Stimulated activated CD8-positive, alpha-beta memory T cell treated with anti-CD3 and anti-CD28 coated beads, Interleukin-2, amount 100 ng/mL, for 1 hour (primary cell): ENCODE data around the gene SMIM24.
"Not testable (repeated sequence)": the region's sequence is repeated elsewhere in the genome, so short reads cannot be mapped to it uniquely, and the experiment has no call there.

Experiments used
- DNase-seq, 2 donors: peaks; one replicate each; pipeline ENCODE4 v3.0.0-alpha.2; 2020; ENCODE audit warnings: low read depth in 2 of 2

The SMIM24 gene

GRCh38 chr19:3480383-3481091 lies at the start of gene SMIM24:
SMIM24 (minus strand) TSS chr19:3480525; CDS start chr19:3480463, 62 bp downstream.
- DNase-seq = no peak

- not testable (repeated sequence) for DNase-seq
Observed at GRCh38 chr19:3529299-3529698, 49.0 kb upstream of the SMIM24 start.

- DNase-seq = no peak
Observed at GRCh38 chr19:3528539-3529211, 48.4 kb upstream of the SMIM24 start.

- no peak for DNase-seq
Observed at GRCh38 chr19:3528080-3528479, 47.8 kb upstream of the SMIM24 start.

- no peak for DNase-seq
Observed at GRCh38 chr19:3527238-3527910, 47.0 kb upstream of the SMIM24 start.

GRCh38 chr19:3526507-3527237 lies 46.3 kb upstream of the SMIM24 start:
- no peak for DNase-seq

GRCh38 chr19:3524904-3525451 lies 44.7 kb upstream of the SMIM24 start:
- DNase-seq = no peak

- no peak for DNase-seq
Observed at GRCh38 chr19:3524078-3524842, 43.9 kb upstream of the SMIM24 start.

GRCh38 chr19:3523361-3524077 lies 43.2 kb upstream of the SMIM24 start:
- DNase-seq = no peak

- DNase-seq = no peak
Observed at GRCh38 chr19:3522421-3523360, 42.4 kb upstream of the SMIM24 start.

- DNase-seq = no peak
Observed at GRCh38 chr19:3521104-3521445, 40.8 kb upstream of the SMIM24 start.

GRCh38 chr19:3520166-3521103 lies 40.1 kb upstream of the SMIM24 start:
- no peak for DNase-seq

GRCh38 chr19:3519126-3519525 lies 38.8 kb upstream of the SMIM24 start:
- DNase-seq = no peak

GRCh38 chr19:3518659-3519058 lies 38.3 kb upstream of the SMIM24 start:
- no peak for DNase-seq

- DNase-seq = no peak
Observed at GRCh38 chr19:3518255-3518654, 37.9 kb upstream of the SMIM24 start.

- no peak for DNase-seq
Observed at GRCh38 chr19:3517638-3518037, 37.3 kb upstream of the SMIM24 start.

GRCh38 chr19:3516675-3517207 lies 36.4 kb upstream of the SMIM24 start:
- no peak for DNase-seq

GRCh38 chr19:3515891-3516422 lies 35.6 kb upstream of the SMIM24 start:
- DNase-seq = no peak
